B cell (primary cell): Measurements from ENCODE around the gene RAB11FIP5.

ENCODE experiments used
- CTCF ChIP-seq: fragments of 200-600 bp; IDR thresholded peaks from one replicate; pipeline ENCODE4 v1.8.0; 2022; ENCODE audit warnings: antibody characterized with exemption, mild to moderate bottlenecking
- EZH2 ChIP-seq: IDR thresholded peaks from 2 replicates; pipeline ENCODE4 v1.6.1; 2012; ENCODE audit warnings: borderline replicate concordance, low read depth, mild to moderate bottlenecking, moderate library complexity, low read length; ENCODE audit not compliant: insufficient read depth, poor library complexity, severe bottlenecking

- no peak for TF ChIP-seq CTCF
- no peak for TF ChIP-seq EZH2
Measured at GRCh38 chr2:73104933-73105332, 7.8 kb downstream of the RAB11FIP5 start.
